ENCODE measurements around the gene FLYWCH1.

FLYWCH1 gene

DNA sequence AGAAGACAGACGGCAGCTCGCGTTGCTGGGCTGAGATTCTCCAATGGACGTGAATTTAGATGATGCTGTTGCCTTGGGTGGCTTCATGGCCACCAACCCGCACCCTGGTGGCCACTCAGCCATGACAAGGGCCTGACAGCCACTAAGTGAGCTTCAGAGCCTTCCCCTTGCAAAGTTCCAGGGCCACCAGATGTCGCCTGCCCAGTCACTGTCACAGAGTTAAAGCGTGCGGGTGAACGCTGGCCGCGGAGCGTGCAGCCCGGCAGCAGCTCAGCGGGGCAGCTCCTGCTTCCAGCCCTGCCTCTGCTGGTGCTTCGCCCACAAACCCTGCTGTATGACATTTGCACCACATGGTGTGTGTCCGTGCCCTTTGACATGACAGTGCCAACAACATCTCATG is 39.0 kb downstream of the FLYWCH1 start:
- DNase-seq (ENCODE audit: low read depth), result no peak

DNA sequence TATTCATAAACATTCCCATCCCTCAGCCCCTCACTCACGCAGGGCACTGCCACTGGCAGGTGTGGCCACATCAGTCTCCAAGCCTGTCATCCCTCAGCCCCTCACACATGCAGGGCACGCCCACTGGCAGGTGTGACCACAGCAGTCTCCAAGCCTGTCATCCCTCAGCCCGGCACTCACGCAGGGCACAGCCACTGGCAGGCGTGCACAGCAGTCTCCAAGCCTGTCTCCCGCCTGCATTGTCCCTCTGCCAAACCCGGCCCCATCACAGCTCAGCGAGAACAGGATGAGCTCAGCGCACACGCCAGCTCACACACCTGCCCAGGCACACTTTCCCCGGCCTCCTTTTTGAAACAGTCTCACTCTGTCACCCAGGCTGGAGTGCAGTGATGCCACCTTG is 40.9 kb downstream of the FLYWCH1 start:
- no peak for DNase-seq (ENCODE audit: low read depth)

DNA sequence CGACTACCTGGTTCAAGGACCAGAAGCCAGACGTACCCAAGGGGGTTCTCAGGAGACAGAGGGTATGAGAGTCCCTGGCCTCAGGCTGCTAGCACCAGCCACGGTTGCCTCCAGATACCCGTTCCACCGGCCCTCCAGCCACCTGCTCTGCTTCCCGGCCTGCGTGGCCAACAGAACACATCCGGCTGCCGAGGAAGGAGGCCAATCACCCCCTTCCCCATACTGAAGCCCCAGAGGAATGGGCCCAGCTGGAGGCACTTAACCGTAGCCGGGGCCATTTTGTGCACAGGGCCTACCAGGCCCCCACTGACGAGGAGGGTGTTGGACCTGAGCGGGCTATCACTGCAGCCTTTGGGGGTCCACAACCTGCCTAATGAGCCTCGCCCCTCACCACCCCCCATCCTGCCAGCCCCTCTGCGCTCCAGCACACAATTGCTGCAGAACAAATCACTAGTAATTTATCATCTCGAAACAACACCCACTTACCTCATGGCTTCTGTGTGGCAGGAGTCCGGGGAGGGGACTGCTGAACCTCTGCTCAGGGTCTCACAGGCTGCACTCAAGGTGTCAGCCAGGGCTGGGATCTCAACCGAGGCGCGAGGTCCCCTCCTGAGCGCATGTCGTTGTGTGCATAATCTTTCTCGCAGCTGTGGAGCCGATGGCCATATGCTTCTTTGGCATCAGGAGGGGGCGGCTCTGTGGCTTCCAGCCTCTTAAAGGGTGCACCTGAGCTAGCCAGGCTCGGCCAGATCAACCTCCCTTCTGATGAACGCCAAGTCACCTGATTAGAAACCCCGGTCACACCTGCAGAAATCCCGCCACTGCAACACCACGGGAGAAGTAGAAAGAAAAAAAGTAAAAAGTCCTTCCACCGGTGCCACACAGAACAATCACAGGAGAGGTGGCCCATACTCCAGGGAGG is 42.2 kb downstream of the FLYWCH1 start:
- DNase-seq (ENCODE audit: low read depth), result no peak

DNA sequence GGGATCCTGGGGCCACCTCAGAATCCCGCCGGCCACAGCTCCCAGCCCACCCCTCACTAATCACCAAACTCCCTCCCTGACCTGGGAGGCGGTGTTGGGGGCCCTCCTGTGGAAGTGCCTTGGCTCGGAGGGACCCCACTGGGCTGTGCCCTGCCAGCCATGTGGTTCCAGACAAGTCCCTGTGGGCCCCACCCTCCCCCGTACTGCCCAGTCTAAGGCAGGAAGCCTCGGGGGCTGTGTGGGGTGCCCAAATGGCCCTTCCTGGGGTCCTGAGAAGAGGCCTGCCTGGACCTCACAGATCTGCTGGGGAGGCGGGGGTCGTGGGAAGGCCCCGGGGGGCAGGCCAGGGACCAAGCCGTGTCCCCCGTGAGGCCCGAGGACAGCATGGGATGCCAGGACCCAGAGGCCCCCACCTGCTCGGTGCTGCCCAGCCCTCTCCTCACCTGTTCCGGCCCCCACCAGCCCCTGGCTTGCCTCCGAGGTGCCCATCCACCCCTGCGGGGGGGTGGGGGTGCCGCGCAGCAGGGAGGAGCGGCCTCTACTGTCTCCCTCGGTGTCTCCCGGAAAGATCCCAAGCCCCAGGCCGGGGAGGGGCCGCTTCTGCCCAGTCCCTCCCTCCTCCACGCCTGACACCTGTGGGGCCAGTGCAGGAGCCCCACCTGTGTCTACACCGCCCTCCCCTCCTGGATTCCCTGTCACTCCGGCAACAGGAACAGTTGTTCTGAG is 43.1 kb downstream of the FLYWCH1 start:
- DNase-seq (ENCODE audit: low read depth), result no peak

DNA sequence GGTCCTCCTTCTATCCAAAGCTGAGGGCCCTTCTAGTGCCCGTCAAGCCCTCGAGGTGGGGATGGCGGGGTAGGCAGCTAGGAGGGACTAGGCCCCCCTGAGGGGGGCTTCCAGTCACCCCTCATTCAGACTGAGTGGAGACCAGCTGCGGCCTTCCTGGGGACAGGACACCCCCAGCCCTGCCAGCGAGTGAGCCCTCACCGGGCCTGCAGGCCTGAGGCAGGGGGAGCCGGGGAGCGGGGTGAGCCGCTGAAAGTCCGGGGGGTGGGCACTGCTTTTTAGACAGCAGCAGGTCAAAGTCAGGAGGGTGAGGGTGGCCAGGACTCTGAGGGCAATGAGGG is 43.7 kb downstream of the FLYWCH1 start:
- DNase-seq (ENCODE audit: low read depth), result no peak

DNA sequence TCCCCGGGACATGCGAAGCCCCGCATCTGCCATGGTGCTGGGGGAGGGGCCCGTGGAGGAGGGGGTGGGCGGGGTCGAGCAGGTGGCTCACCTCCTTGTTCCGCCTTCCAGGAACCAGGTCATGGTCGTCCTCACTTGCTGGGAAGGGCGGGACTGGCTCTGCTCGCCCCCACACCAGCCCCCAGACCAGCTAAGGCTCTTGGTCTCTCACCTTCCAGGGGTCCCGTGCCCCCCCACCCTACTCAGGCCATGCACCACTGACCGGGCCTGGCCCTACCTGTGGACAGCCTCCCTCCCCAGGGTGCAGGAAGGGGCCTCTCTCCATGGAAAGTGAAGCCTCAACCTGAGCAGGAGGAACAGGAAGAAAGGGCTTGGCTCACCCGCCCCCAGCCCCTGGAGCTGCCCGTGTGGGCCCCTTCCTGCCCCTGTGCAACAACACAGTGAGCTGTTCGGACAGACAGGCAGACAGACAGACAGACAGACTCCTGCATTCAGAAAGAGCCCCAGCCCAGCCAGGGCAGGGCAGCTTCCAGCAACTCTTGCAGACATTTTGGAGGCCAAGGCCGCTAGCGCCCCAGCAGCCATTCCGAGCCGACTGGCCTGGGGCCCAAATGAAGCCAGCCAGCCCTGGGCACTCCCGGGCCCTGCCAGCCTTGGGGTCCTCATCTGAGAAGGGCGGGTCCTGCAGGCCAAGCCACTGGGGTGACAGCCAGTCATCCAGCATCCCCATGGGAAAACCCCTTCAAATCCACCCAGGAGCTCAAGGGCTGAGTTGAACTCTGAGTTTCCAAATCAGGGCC is 44.2 kb downstream of the FLYWCH1 start:
- DNase-seq (ENCODE audit: low read depth), result no peak

DNA sequence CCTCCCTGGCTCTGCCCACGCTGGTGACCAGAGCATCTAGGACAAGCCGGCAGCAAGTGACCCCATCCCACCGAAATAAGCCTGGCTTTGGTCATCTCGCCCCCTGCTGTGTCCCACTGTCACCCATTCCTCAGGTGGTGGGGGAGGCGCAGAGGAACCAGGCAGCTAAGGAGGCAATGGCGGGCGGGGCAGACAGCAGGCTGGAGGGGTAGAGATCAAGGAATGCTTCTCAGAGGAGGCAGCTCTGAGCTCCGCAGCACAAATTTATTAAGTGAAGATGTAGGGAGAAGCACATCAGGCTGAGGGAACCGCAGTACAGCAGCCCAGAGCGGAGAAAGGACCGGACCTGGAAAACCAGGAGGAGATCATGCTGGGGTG is 44.8 kb downstream of the FLYWCH1 start:
- DNase-seq (ENCODE audit: low read depth), result no peak

DNA sequence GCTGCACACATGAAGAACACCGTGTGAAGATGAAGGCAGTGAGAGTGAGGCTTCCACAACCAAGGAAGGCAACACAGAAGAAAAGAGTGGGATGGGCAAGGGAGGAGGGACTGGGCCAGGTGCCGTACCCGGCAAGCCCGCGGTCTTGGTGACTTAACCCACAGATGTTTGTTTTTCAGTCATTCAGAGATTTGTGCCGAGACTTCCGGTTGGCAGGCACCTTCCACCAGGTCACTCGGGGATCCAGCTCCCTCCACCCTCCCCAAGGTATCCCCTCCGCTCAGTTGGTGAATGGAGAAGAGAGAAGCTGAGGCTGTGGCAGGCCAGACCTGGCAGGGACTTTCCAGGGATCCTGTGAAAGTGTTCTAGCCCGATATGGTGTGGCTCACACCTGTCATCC is 47.5 kb downstream of the FLYWCH1 start:
- DNase-seq (ENCODE audit: low read depth), result no peak

DNA sequence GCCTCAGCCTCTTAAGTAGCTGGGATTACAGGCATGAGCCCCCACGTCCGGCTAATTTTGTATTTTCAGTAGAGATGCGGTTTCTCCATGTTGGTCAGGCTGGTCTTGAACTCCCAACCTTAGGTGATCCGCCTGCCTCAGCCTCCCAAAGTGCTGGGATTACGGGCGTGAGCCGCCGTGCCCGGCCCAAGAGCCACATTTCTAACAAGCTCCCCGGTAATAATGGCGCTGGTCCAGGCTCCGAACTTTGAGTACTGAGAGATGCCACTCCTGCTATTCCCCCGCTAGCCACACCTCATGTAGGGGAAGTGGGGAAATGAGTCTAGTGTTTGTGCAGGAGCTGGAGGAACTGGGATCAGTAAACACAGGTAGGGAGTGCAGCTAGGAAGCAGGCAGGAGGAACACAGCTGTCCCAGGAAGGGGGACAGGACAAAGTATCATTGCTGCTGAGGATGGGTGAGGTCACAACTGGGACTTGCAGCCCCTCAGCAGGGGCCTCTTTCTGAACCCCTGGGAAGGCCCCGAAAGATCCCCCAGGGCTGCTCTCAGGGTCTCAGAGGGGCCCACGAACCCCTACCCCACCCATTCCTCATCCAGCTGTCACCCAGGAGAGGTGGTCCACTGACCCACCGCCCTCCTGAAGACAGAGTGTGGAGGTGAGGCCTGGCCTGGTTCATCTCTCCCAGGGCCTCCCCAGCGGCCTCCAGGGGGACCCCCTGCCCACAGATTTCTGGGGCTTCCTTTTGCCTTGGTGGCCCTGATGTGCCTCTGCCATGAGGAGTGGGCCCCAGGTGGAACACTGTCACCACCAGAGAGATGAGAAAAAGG is 48.7 kb downstream of the FLYWCH1 start:
- DNase-seq (ENCODE audit: low read depth), result no peak

DNA sequence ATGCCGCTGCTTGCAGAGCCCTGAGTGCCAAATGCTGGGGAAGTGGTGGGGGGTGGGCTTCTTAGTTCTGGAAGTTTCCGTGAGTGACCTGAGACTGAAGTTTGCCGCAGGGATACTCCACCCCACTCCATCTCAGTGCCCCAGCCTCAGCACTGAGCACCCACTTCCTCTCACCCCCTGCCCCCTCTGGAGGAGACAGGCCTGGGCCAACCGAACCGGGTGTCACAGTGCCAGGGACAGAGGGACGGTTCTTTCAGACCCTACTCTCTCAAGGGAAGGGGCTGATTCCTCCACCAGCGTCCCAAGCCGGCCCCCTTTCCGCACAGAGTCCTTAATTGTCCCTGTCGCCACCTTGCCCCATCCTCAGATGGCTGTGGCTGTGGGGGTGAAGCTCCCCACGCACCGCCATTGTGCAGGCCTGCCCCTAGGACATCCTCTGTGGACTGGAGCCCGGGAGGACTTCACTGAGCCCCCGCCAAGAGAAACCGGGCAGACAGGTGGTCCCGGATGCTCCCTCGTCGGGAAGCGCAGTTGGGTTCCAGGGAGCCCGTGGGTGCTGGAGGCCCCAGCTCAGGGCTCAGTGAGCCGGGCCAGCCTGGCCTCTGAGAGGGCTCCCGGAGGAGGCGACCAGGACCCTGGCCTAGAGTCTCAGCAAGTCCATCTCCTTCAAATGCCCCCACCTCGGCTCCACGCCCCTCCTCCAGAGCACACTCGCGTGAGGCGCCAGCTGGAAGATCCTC is 50.8 kb downstream of the FLYWCH1 start:
- DNase-seq (ENCODE audit: low read depth), result no peak

DNA sequence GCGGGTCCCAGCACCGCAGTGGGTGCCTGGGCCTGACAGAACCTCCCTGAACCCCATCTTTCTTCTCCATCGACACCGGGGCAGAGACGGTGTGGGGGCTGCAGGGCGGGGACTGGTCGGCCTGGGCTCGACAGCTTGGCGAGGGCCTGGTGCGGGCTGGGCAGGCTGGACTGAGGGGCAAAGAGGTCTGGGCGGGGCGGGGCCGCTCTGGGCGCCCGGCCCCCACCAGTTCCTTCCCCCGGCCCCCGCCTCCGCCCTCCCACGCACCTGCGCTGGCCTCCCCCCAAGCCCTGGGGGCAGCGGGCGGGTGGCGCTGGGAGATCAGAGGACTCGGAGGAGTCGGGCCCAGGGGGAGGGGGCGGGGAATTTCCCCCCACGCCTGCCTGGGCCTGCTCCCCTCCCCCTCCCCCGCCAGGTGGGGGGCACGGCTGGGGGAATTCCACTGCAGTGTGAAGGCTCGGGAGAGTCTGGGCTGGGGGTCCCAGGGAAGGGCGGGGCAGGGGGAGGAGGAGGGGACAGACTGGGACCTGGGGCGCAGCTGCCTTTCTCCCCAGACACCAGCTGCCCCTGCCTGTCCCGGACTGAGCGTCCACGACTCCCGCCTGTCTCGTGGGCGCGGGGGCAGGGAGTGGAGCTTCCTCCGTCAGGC is 51.5 kb downstream of the FLYWCH1 start:
- peak; percentile 53 for DNase-seq (ENCODE audit: low read depth)

DNA sequence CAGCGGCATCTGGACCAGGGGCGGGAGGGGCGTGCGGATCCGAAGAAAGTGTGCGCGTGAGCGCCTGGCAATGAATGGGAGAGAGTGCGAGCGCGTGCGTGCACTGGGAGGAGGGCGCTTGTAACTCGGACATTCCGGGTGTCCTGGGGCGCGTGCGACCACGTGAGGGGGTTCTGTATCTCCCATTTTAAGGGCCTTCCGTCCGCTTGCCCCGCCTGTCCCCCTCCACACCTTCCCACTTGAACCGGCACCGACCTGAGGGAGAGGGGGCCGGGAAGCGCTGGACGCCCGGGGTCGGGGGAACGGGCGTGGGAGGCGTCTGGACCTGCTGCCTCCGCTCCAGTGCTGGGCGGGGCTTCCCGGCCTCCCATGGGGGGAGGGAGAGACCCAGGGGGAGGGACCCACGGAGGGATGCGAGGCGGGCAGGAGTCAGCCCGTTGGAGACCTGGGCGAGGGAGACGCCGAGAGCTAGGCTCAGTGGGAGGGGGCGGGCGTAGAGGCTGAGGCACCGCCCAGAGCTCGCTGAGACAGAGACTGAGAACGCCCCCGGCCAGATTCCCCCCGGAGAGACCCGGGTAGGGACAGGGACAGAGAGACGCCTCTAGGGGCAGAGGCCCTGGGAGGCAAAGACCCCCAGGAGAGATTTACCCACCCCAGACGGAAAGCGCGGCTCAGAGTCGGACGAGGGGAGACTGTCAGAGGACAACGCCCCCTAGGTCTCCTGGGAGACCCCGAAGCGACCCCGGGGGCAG is 52.2 kb downstream of the FLYWCH1 start, which contains the start of gene KREMEN2:
KREMEN2 (plus strand) TSS at position 553 of the 752 bp plus-strand sequence. CDS start 246 bp downstream, outside the sequence.
- DNase-seq (ENCODE audit: low read depth), result no peak

DNA sequence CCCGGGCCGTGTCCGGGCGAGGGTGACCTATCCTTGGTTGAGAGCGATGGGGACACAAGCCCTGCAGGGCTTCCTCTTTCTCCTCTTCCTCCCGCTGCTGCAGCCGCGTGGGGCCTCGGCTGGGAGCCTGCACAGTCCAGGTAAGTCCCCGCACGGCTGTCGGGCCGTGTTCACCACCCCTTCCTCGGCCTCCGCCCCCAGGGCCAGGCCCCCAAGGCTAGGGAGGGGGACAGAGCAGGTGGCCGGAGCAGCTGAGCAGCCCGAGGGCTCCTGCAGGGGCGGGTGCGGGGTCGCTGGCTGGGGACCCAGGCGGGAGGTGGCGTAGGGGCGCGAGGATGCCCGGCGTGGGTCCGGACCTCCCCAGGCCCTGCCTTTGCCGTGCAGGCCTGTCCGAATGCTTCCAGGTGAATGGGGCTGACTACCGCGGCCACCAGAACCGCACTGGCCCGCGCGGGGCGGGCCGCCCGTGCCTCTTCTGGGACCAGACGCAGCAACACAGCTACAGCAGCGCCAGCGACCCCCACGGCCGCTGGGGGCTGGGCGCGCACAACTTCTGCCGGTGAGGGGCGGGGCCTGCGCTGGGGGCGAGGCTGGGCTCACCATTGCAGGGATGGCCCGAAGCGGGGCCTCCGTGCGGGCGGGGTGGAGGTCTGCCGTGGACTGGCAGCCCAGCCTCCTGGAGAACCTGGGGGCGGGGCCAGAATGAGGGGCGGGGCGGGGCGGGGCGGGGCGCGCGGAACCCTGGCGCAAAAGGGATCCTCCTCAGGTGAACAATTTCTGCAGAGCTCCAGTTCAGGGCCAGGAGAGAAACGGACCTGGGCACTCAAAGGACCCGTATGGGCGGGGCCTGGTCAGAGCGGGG is 53.0 kb downstream of the FLYWCH1 start:
- DNase-seq (ENCODE audit: low read depth), result no peak

DNA sequence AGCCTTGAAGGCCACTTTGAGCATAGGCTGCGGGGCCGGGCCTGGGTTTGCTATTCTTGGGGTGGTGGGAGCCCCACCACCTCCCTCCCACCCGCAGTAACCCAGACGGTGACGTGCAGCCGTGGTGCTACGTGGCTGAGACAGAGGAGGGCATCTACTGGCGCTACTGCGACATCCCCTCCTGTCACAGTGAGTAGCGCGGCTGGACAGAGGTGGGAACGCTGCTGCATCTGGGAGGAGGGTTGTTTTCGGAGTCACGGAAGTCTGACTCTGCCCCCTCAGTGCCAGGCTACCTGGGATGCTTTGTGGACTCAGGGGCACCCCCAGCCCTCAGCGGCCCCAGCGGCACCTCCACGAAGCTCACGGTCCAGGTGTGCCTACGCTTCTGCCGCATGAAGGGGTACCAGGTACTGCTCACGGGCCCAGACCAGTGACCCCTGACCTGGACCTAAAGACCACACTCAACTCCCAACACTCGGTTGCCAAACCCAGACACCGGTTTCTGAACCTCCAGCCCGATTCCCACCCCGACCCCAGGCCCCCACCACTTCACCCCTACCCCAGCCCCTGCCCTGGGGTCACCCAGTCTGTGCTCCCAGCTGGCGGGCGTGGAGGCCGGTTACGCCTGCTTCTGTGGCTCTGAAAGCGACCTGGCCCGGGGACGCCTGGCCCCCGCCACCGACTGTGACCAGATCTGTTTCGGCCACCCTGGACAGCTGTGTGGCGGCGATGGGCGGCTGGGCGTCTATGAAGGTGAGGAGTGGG is 54.5 kb downstream of the FLYWCH1 start:
- DNase-seq (ENCODE audit: low read depth), result no peak

DNA sequence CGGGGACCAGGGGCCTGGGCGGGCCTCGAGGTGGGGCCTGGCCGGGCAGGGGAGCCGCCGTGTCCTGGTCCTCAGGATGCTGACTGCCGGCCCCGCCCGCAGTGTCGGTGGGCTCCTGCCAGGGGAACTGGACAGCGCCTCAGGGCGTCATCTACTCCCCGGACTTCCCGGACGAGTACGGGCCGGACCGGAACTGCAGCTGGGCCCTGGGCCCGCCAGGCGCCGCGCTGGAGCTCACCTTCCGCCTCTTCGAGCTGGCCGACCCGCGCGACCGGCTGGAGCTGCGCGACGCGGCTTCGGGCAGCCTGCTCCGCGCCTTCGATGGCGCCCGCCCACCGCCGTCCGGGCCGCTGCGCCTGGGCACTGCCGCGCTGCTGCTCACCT is 55.1 kb downstream of the FLYWCH1 start:
- no peak for DNase-seq (ENCODE audit: low read depth)

DNA sequence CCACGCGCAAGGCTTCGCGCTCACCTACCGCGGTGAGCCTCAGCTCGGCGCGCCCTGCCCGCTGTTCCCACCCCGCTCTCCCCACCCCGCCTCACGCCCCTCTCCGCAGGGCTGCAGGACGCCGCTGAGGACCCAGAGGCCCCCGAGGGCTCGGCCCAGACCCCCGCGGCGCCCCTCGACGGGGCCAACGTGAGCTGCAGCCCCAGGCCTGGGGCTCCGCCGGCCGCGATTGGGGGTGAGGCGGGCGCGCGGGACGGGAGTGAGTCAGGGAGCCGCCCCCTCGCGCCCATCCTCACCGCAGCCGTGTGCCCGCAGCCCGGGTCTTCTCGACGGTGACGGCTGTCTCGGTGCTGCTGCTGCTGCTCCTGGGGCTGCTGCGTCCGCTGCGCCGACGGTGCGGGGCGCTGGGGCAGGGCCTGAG is 55.5 kb downstream of the FLYWCH1 start:
- no peak for DNase-seq (ENCODE audit: low read depth)

DNA sequence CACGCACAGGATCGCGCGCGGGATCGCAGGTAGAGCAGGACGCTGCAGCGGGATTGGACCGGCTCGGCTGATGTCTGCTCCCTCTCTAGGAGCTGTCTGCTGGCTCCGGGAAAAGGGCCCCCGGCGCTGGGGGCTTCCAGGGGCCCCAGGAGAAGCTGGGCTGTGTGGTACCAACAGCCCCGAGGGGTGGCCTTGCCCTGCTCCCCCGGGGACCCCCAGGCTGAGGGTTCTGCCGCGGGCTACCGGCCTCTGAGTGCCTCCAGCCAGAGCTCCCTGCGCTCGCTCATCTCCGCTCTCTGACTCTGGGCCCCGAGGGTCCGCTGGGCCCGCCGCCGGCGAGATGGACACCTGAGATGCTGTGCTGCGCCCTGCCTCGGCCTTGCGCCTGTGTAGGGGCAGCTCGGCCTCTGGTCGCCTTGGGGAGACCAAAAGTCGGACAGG is 56.0 kb downstream of the FLYWCH1 start:
- DNase-seq (ENCODE audit: low read depth), result no peak

DNA sequence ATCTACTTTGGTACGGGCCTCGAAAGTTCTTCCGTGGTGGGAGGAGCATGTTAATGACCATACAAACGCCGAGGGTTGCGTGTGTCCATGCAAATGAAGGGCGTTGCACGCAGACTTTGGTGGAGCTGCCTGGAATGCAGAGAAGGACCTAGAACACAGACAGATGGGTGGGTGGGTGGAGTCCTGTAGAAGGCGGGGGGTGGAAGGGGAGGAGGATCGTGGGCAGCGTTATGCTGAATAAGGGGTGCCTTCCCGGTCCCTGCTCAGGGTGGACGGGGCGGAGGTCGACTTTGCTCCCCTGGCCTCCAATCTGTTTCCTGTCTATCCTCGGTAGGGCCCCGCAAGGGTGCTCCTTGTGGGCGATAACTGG is 56.6 kb downstream of the FLYWCH1 start:
- no peak for DNase-seq (ENCODE audit: low read depth)
